HG02763 (cell line): Measurements from ENCODE around the gene AP3B1.

Experiments
- ATAC-seq: cut with Tn5 transposase; IDR thresholded peaks from one replicate; pipeline ENCODE4 v1.9.1; 2021; ENCODE audit warnings: mild to moderate bottlenecking, moderate library complexity; ENCODE audit not compliant: unreplicated experiment

Gene AP3B1

GRCh38 chr5:78289911-78290310 lies 4.6 kb downstream of the AP3B1 start:
- no peak for ATAC-seq

GRCh38 chr5:78288246-78288645 lies 6.3 kb downstream of the AP3B1 start:
- ATAC-seq: no peak

GRCh38 chr5:78287833-78288232 lies 6.7 kb downstream of the AP3B1 start:
- ATAC-seq: no peak

GRCh38 chr5:78287169-78287568 lies 7.3 kb downstream of the AP3B1 start:
- no peak for ATAC-seq

- no peak for ATAC-seq
These were observed 8.2 kb downstream of the AP3B1 start for GRCh38 chr5:78286290-78286689.

- no peak for ATAC-seq
These were observed 10.7 kb downstream of the AP3B1 start for GRCh38 chr5:78283802-78284201.

- ATAC-seq: no peak
These were observed 11.4 kb downstream of the AP3B1 start for GRCh38 chr5:78283105-78283504.

GRCh38 chr5:78280261-78280660 lies 14.2 kb downstream of the AP3B1 start:
- ATAC-seq: no peak

- no peak for ATAC-seq
These were observed 15.3 kb downstream of the AP3B1 start for GRCh38 chr5:78279194-78279593.

- ATAC-seq: no peak
These were observed 16.8 kb downstream of the AP3B1 start for GRCh38 chr5:78277715-78278114.

GRCh38 chr5:78275998-78276543 lies 18.4 kb downstream of the AP3B1 start:
- no peak for ATAC-seq

- no peak for ATAC-seq
These were observed 19.8 kb downstream of the AP3B1 start for GRCh38 chr5:78274540-78275197.

GRCh38 chr5:78273436-78273835 lies 21.1 kb downstream of the AP3B1 start:
- ATAC-seq: no peak

GRCh38 chr5:78271766-78272165 lies 22.7 kb downstream of the AP3B1 start:
- no peak for ATAC-seq

GRCh38 chr5:78269088-78269703 lies 25.3 kb downstream of the AP3B1 start:
- ATAC-seq: no peak

- ATAC-seq: no peak
These were observed 26.1 kb downstream of the AP3B1 start for GRCh38 chr5:78268356-78268755.

GRCh38 chr5:78265163-78265562 lies 29.3 kb downstream of the AP3B1 start:
- no peak for ATAC-seq

- no peak for ATAC-seq
These were observed 29.9 kb downstream of the AP3B1 start for GRCh38 chr5:78264600-78264999.

- no peak for ATAC-seq
These were observed 33.7 kb downstream of the AP3B1 start for GRCh38 chr5:78260771-78261170.

GRCh38 chr5:78253201-78253600 lies 41.3 kb downstream of the AP3B1 start:
- no peak for ATAC-seq

GRCh38 chr5:78252715-78253114 lies 41.8 kb downstream of the AP3B1 start:
- no peak for ATAC-seq

GRCh38 chr5:78251663-78252284 lies 42.7 kb downstream of the AP3B1 start:
- ATAC-seq: no peak
